NB4 (cell line): ENCODE data around the gene CPS1.

ENCODE experiments used
- DNase-seq: peaks from one replicate; pipeline ENCODE4 v3.0.0; 2010; ENCODE audit warnings: low read depth
- H3K4me3 ChIP-seq: one replicate; pipeline ENCODE4 v1.5.1; 2011; ENCODE audit warnings: mild to moderate bottlenecking, low read depth, low read length, moderate library complexity
- CTCF ChIP-seq: IDR thresholded peaks from one replicate; pipeline ENCODE4 v1.5.1; 2012; ENCODE audit warnings: low read depth, low read length
- MAX ChIP-seq: IDR thresholded peaks from 2 replicates; pipeline ENCODE4 v1.6.1; 2011; ENCODE audit warnings: low read depth, low read length
- MYC ChIP-seq: IDR thresholded peaks from 2 replicates; pipeline ENCODE4 v1.6.1; 2011; ENCODE audit warnings: low read depth, low read length
- POLR2A ChIP-seq: IDR thresholded peaks from 2 replicates; pipeline ENCODE4 v1.6.1; 2011; ENCODE audit warnings: mild to moderate bottlenecking; ENCODE audit not compliant: insufficient read length; ENCODE audit errors: extremely low read depth

Gene CPS1

GRCh38 chr2:210654091-210654490 is 97.7 kb downstream of the CPS1 start:
- no peak for TF ChIP-seq MYC
- no peak for TF ChIP-seq MAX
- TF ChIP-seq POLR2A: no peak
- TF ChIP-seq CTCF: no peak
- no peak for DNase-seq
- H3K4me3 ChIP-seq: no peak overlapping the region

- no peak for DNase-seq
- H3K4me3 ChIP-seq: no peak overlapping the region
- TF ChIP-seq POLR2A (no peak), MAX (no peak), MYC (no peak), CTCF (no peak)
These were observed 99.0 kb downstream of the CPS1 start for GRCh38 chr2:210655229-210655975.

- DNase-seq: no peak
- TF ChIP-seq POLR2A (no peak), CTCF (no peak), MAX (no peak), MYC (no peak)
- no peak overlapping the region for H3K4me3 ChIP-seq
These were observed 101.5 kb downstream of the CPS1 start for GRCh38 chr2:210657874-210658273.

GRCh38 chr2:210660751-210661150 is 104.4 kb downstream of the CPS1 start:
- no peak for TF ChIP-seq MYC
- TF ChIP-seq CTCF: no peak
- no peak for TF ChIP-seq POLR2A
- TF ChIP-seq MAX: no peak
- no peak for DNase-seq
- H3K4me3 ChIP-seq: no peak overlapping the region

- no peak overlapping the region for H3K4me3 ChIP-seq
- TF ChIP-seq MYC: no peak
- TF ChIP-seq MAX: no peak
- DNase-seq: no peak
These were observed 106.2 kb downstream of the CPS1 start for GRCh38 chr2:210662560-210662959.

GRCh38 chr2:210663631-210664089 is 107.3 kb downstream of the CPS1 start:
- H3K4me3 ChIP-seq: no peak overlapping the region
- DNase-seq: peak; percentile 36
- no peak for TF ChIP-seq POLR2A
- no peak for TF ChIP-seq CTCF
